Aorta (tissue), 5 donors: ENCODE results near the gene MLLT1. TPM values are rescaled to one million over a fixed set of nuclear protein-coding genes. Genes with fewer than 3 reads are reported as not detected.
"Not testable (repeated sequence)": the region's sequence is repeated elsewhere in the genome, so short reads cannot be mapped to it uniquely, and the experiment has no call there.

Experiments
- ATAC-seq: fragments of 200-7000 bp; cut with Tn5 transposase; one replicate; pipeline ENCODE4 v1.9.1; 2022; ENCODE audit warnings: moderate library complexity; ENCODE audit not compliant: low FRiP score
- DNase-seq, 2 donors: peaks; one replicate each; pipeline ENCODE4 v3.0.0-alpha.2; 2020
- H3K27ac ChIP-seq, 2 donors: one replicate each; pipeline ENCODE4 v1.5.1; 2013; ENCODE audit warnings: low read length in 2 of 2, mild to moderate bottlenecking in 2 of 2, moderate library complexity in 2 of 2, control low read depth in 1 of 2, inconsistent platforms in 1 of 2, low read depth in 1 of 2
- H3K27me3 ChIP-seq, 2 donors: one replicate each; pipeline ENCODE4 v1.6.1; 2013; ENCODE audit warnings: control low read depth in 1 of 2, low read length in 1 of 2, mild to moderate bottlenecking in 1 of 2, moderate library complexity in 1 of 2; ENCODE audit not compliant: insufficient read depth in 2 of 2, control insufficient read depth in 1 of 2
- H3K36me3 ChIP-seq, 2 donors: one replicate each; pipeline ENCODE4 v1.6.1; 2013; ENCODE audit warnings: control low read depth in 1 of 2, low read length in 1 of 2, mild to moderate bottlenecking in 1 of 2; ENCODE audit not compliant: insufficient read depth in 2 of 2, control insufficient read depth in 1 of 2
- H3K4me1 ChIP-seq, 2 donors: one replicate each; pipeline ENCODE4 v1.6.1; 2013; ENCODE audit warnings: low read length in 2 of 2, control low read depth in 1 of 2, mild to moderate bottlenecking in 1 of 2, moderate library complexity in 1 of 2; ENCODE audit not compliant: insufficient read depth in 2 of 2, control insufficient read depth in 1 of 2
- H3K4me3 ChIP-seq, 2 donors: one replicate each; pipeline ENCODE4 v1.5.1; 2013; ENCODE audit warnings: low read length in 2 of 2, control low read depth in 1 of 2, mild to moderate bottlenecking in 1 of 2
- H3K9me3 ChIP-seq: one replicate; pipeline ENCODE4 v1.6.1; 2013; ENCODE audit warnings: mild to moderate bottlenecking, low read length; ENCODE audit not compliant: control insufficient read depth
- WGBS, 2 donors: extraction: QIAGEN DNeasy Blood & Tissue Kit; methylation state at CpG; one replicate each; pipeline ENCODE4 v1.1.7; 2013; 5-methylcytosine and 5-hydroxymethylcytosine counted together
- intact Hi-C, 2 donors: fragments of 100-400 bp; cut with DNase I; formaldehyde crosslinking; loops; one replicate each; pipeline versions ENCODE4 v1.14.2 to v1.15.0; 2022
- polyA plus RNA-seq, 2 donors: library from polyadenylated mRNA; stranded (reverse); fragments of 200-250 nt; gene quantifications; one replicate each; pipeline ENCODE4 v1.2.3, GENCODE V29; 2013
- total RNA-seq, 2 donors: library from RNA; stranded (reverse); fragmentation: NEBNext Ultra II Directional; extraction: Animal tissue kit (Norgen Biotek cat#: 25700); gene quantifications; one replicate each; pipeline ENCODE4 v1.2.1, GENCODE V29; 2021
- donor health status: healthy with polysubstance abuse.
- donor health status: Bipolar disorder and iron deficiency.
- donor health status: DM: no; HTN: no; CAD: no.
- donor health status: DM: no; HTN: no; CAD: no.
- donor health status: DM: yes; HTN: yes; CAD: no.

Gene MLLT1
- total and polyA plus RNA-seq, 4 donors: 14.9 to 55.5 (median 44.5) TPM

DNA sequence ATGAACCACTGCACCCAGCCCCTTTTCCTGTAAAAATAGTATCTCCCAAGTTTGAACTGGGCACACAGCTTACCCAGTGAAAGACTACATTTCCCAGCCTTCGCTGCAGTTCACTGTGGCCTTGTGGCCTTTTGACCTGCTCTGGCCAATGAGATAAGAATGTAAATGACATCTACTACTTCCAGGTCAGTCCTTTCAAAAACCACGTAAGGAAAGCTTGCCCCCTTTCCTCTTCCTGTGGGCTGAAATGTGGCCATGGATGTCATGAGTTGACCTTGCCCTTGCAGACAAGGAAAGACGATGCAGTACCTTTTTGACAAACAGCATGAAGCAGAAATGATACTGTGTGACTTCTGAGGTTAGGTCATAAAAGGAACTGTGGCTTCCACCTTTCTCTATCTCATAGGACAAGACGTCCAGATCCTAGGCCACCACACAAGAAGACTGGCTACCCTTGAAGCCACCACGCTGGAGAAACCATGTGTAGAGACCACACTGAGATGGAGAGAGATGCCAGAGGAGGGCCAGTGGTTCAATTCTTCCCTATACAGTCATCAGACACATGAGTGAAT, 33.7 kb upstream of the MLLT1 start:
- Histone ChIP-seq H3K4me3 (no peak overlapping the region), H3K36me3 (no peaks in the 10 kb centered on the region), H3K27ac (no peak overlapping the region), H3K27me3 (no peaks in the 10 kb centered on the region), H3K4me1 (no peaks in the 10 kb centered on the region), H3K9me3 (peaks cover 6% of the 10 kb centered on the region)
- ATAC-seq (no peak), DNase-seq (peak in 1 of 2 donors; percentile 7)
- WGBS, 2 donors: 73 to 77% methylated on average over 5 of the region's 5 CpGs
- intact Hi-C loops: no loop called here

DNA sequence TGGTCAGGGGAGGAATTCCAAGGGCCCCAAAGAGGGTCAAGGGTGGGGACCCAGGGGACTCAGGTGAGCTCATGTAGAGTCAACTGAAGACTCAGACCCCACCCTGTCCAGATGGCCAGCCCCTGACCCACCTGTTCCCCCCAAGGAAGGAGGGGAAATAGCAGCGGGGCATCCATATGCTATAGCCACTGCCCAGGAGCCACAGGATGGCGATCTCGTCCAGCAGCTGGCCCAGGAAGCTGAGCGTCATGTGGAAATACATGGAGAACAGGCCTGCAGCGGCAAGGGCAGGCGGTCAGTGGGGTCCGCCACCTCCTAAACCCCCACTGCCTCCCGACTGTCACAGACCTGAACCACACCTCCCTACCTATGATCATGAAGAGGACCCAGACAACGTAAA, 32.2 kb upstream of the MLLT1 start:
- ATAC-seq (no peak), DNase-seq (no peak)
- no peak overlapping the region for H3K27ac ChIP-seq
- H3K9me3 ChIP-seq: peaks cover 6% of the 10 kb centered on the region
- H3K36me3 ChIP-seq: no peaks in the 10 kb centered on the region
- no peaks in the 10 kb centered on the region for H3K4me1 ChIP-seq
- intact Hi-C loops: no loop called here
- no peak overlapping the region for H3K4me3 ChIP-seq
- no peaks in the 10 kb centered on the region for H3K27me3 ChIP-seq
- 65 to 68% methylated on average over 9 of the region's 9 CpGs for WGBS, 2 donors

DNA sequence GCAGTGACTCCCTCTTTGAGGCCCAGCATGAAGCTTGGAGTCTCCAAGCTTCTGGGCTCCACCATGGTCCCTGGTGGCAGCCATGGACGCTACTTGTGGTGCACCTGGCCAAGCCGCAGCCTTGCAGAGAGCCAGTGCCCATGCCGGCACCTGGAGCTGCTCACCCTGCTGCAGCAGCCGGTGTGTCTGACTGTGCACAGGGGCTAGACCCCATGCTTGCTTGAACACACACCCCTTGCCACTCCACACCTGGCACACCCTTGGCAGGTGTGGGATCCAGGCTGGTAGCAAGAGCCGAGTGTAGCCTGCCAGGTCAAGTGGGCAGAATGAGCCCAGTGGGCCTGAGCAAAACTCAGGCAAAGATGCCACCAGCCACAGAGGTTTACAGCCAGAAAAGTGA, 18.6 kb upstream of the MLLT1 start:
- ATAC-seq (no peak), DNase-seq (peak in 1 of 2 donors; percentile 43)
- WGBS, 2 donors: 93 to 94% methylated on average over 5 of the region's 5 CpGs
- Histone ChIP-seq H3K9me3 (peaks cover 2% of the 10 kb centered on the region), H3K27me3 (no peaks in the 10 kb centered on the region), H3K4me1 (no peaks in the 10 kb centered on the region), H3K27ac (no peak overlapping the region), H3K36me3 (no peaks in the 10 kb centered on the region), H3K4me3 (no peak overlapping the region)
- intact Hi-C loops: loop anchor here in 1 of 2 donors (5.0 kb wide), 1 partner anchor 81 kb away; no protein-coding TSS in a partner anchor

GRCh38 chr19:6297202-6297601, 17.4 kb upstream of the MLLT1 start:
- ATAC-seq: no peak
- Histone ChIP-seq H3K4me1 (no peaks in the 10 kb centered on the region), H3K9me3 (peaks cover 10% of the 10 kb centered on the region), H3K36me3 (no peaks in the 10 kb centered on the region), H3K27me3 (no peaks in the 10 kb centered on the region), H3K4me3 (no peak overlapping the region), H3K27ac (no peak overlapping the region)
- peak in 1 of 2 donors; percentile 66 for DNase-seq
- 62 to 65% methylated on average over 6 of the region's 6 CpGs for WGBS, 2 donors
- intact Hi-C loops: loop anchor here in 1 of 2 donors (5.0 kb wide), 1 partner anchor 80 kb away; no protein-coding TSS in a partner anchor

DNA sequence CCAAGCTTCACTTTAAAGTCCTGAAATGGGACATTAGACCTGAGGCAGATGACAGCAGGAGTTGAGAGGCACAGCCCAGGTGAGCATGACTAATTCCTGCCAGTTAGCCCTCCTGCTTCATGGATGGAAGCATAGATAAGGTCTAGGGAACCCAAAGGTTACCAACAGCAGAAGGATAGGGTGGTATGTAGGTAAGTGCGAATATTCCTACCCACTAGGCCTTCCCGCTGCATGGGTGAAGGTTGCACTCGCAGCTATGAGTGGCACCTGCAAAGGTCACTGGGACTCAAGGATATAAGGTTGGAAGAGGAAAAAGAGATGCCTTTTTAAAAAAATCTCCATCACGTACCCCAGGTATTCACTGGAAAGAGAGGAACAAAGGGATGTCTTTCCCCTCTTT, 12.2 kb upstream of the MLLT1 start:
- intact Hi-C loops: no loop called here
- H3K27me3 ChIP-seq: no peaks in the 10 kb centered on the region
- DNase-seq: no peak
- H3K9me3 ChIP-seq: peaks cover 29% of the 10 kb centered on the region
- no peaks in the 10 kb centered on the region for H3K36me3 ChIP-seq
- no peak overlapping the region for H3K4me3 ChIP-seq
- H3K27ac ChIP-seq: no peak overlapping the region
- H3K4me1 ChIP-seq: no peaks in the 10 kb centered on the region
- no peak for ATAC-seq
- 59 to 64% methylated on average over 4 of the region's 4 CpGs for WGBS, 2 donors

DNA sequence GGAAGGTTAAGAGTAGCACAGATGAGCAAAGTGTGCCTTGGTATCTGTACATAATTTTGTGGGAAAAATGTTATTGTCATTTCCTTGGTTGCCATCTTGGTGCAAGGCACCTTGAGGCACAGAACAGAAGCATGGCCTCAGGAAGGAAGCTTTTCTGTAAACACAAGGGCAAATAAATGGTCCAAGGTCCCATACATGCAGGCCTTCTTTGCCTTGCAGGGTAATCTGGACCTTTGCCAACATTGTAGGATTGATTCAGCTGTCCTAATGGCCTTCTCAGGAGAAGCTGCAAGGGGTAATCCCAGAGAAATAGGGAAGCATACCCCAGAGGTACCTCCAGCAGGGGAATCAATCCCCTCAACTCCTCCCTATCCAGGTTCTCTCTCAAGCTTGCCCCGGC, 9.0 kb upstream of the MLLT1 start:
- intact Hi-C loops: no loop called here
- Histone ChIP-seq H3K4me1 (no peaks in the 10 kb centered on the region), H3K27ac (no peak overlapping the region), H3K27me3 (no peaks in the 10 kb centered on the region), H3K9me3 (peaks cover 34% of the 10 kb centered on the region), H3K4me3 (no peak overlapping the region), H3K36me3 (no peaks in the 10 kb centered on the region)
- DNase-seq (no peak), ATAC-seq (no peak)
- WGBS, 2 donors: 83 to 94% methylated on average over 1 of the region's 1 CpG

GRCh38 chr19:6287269-6287885, 7.6 kb upstream of the MLLT1 start:
- Histone ChIP-seq H3K27ac (no peak overlapping the region), H3K4me3 (no peak overlapping the region), H3K27me3 (no peaks in the 10 kb centered on the region), H3K4me1 (no peaks in the 10 kb centered on the region), H3K9me3 (peaks cover 26% of the 10 kb centered on the region), H3K36me3 (no peaks in the 10 kb centered on the region)
- 78 to 81% methylated on average over 6 of the region's 6 CpGs for WGBS, 2 donors
- no peak for DNase-seq
- intact Hi-C loops: no loop called here
- ATAC-seq: no peak

GRCh38 chr19:6286676-6287075, 6.9 kb upstream of the MLLT1 start:
- no peak overlapping the region for H3K27ac ChIP-seq
- H3K4me1 ChIP-seq: no peaks in the 10 kb centered on the region
- H3K27me3 ChIP-seq: no peaks in the 10 kb centered on the region
- H3K4me3 ChIP-seq: no peak overlapping the region
- 79 to 81% methylated on average over 4 of the region's 4 CpGs for WGBS, 2 donors
- ATAC-seq (no peak), DNase-seq (no peak)
- no peaks in the 10 kb centered on the region for H3K36me3 ChIP-seq
- peaks cover 19% of the 10 kb centered on the region for H3K9me3 ChIP-seq
- intact Hi-C loops: no loop called here

DNA sequence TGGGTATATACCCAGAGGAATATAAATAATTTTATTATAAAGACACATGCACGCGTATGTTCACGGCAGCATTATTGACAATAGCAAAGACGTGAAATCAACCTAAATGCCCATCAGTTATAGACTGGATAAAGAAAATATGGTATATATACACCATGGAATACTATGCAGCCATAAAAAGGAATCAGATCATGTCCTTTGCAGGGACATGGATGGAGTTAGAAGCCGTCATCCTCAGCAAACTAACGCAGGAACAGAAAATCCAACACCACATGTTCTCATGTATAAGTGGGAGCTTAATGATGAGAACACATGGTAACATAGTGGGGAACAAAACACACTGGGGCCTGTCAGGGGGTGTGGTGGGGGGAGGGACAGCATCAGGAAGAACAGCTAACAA, 2.6 kb upstream of the MLLT1 start:
- intact Hi-C loops: loop anchor here in 1 of 2 donors (5.0 kb wide), 1 partner anchor 65 kb away; no protein-coding TSS in a partner anchor
- DNase-seq, H3K4me1 ChIP-seq, H3K27me3 ChIP-seq, H3K36me3 ChIP-seq, H3K9me3 ChIP-seq, ATAC-seq, H3K4me3 ChIP-seq, H3K27ac ChIP-seq: not testable (repeated sequence)
- 78% methylated on average over 6 of the region's 6 CpGs for WGBS, 2 donors
